GM19240 (cell line): ENCODE data around the gene CRADD.
"Not testable (repeated sequence)": the region's sequence is repeated elsewhere in the genome, so short reads cannot be mapped to it uniquely, and the experiment has no call there.

Source experiments
- DNase-seq: peaks from one replicate; pipeline ENCODE4 v3.0.0; 2011; ENCODE audit warnings: low spot score; ENCODE audit not compliant: insufficient read length

The CRADD gene

GRCh38 chr12:93870020-93870795, 193.0 kb downstream of the CRADD start:
- DNase-seq = no peak

- not testable (repeated sequence) for DNase-seq
Observed at GRCh38 chr12:93871566-93871965, 194.4 kb downstream of the CRADD start.

- no peak for DNase-seq
Observed at GRCh38 chr12:93873561-93873960, 196.4 kb downstream of the CRADD start.

GRCh38 chr12:93875157-93875556, 198.0 kb downstream of the CRADD start:
- DNase-seq = no peak

- DNase-seq = no peak
Observed at GRCh38 chr12:93876360-93876759, 199.2 kb downstream of the CRADD start.

GRCh38 chr12:93877446-93877845, 200.3 kb downstream of the CRADD start:
- DNase-seq = no peak

- no peak for DNase-seq
Observed at GRCh38 chr12:93879476-93880421, 202.6 kb downstream of the CRADD start.

- DNase-seq = no peak
Observed at GRCh38 chr12:93880853-93881522, 203.8 kb downstream of the CRADD start.

GRCh38 chr12:93882763-93883162, 205.6 kb downstream of the CRADD start:
- no peak for DNase-seq

- no peak for DNase-seq
Observed at GRCh38 chr12:93883436-93884154, 206.4 kb downstream of the CRADD start.

- no peak for DNase-seq
Observed at GRCh38 chr12:93884794-93885460, 207.8 kb downstream of the CRADD start.

GRCh38 chr12:93885973-93886532, 208.9 kb downstream of the CRADD start:
- not testable (repeated sequence) for DNase-seq

- no peak for DNase-seq
Observed at GRCh38 chr12:93886533-93887511, 209.6 kb downstream of the CRADD start.

GRCh38 chr12:93888964-93889363, 211.8 kb downstream of the CRADD start:
- DNase-seq = no peak

- DNase-seq = no peak
Observed at GRCh38 chr12:93889516-93890212, 212.5 kb downstream of the CRADD start.

GRCh38 chr12:93892423-93893268, 215.5 kb downstream of the CRADD start:
- no peak for DNase-seq

- no peak for DNase-seq
Observed at GRCh38 chr12:93894391-93895088, 217.4 kb downstream of the CRADD start.
